ENCODE results near the gene RXRG. TPM values are rescaled to one million over a fixed set of nuclear protein-coding genes. Genes with fewer than 3 reads are reported as not detected.

The RXRG gene
- 10 to 100 TPM in 1 of 2 donors, 1 to 10 TPM in 1; 6.9 to 14.3 TPM for total RNA-seq

GRCh38 chr1:165444897-165445370, at the start of gene RXRG:
RXRG (minus strand) TSS chr1:165445126; CDS start chr1:165444893, 233 bp downstream.

GRCh38 chr1:165355977-165356811, 88.7 kb downstream of the RXRG start, which contains the start of gene LMX1A:
LMX1A (minus strand) TSS chr1:165356715; CDS start chr1:165355559, 1,156 bp downstream.

Other genes with a start within 250 kb of the RXRG start
- not detected for gene LMX1A, start 88.4 kb downstream of the RXRG start, total RNA-seq
- gene LRRC52, start 98.9 kb upstream of the RXRG start, total RNA-seq = not detected
- 100 to 1,000 TPM; 116 to 122 TPM for gene MGST3, start 186.1 kb upstream of the RXRG start, total RNA-seq